ENCODE data around the gene MTERF1. TPM values are rescaled to one million over a fixed set of nuclear protein-coding genes. Genes with fewer than 3 reads are reported as not detected.

Gene MTERF1
- total RNA-seq, 2 donors from 2014 or later = 15.5 to 17.5 TPM

DNA sequence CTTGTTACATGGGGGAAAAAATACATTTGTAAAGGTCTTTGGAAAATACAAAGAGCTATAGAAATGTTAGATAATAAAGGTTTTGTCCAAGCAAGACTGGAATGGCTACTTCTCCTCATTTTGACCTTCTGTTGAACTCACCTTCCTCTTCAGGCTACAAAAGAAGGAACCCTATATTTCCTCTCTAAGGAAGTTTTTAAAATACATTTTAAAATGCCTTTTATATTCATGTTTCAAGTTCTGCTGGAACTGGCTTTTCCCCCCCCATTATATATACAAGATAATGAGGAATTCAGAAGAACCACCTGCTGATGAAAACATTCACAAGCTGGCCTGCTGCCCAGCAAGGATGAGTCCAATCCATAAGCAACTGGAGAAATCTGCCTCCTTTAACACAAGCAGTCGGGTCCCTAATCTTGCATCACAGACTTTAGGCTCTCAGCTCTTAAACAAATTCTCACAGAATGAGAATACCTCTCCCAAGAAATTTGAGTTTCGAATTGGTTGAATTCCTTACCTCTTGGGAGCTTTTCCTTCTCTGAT, 44.6 kb downstream of the MTERF1 start:
- Mint-ChIP-seq H3K9me3 (peaks cover 4% of the 10 kb centered on the region), H3K27me3 (ENCODE audit: insufficient read depth) (peaks cover 25% of the 10 kb centered on the region), H3K36me3 (ENCODE audit: low read depth) (no peaks in the 10 kb centered on the region), H3K4me1 (peaks cover 16% of the 10 kb centered on the region), H3K4me3 (no peak overlapping the region), H3K27ac (no peak overlapping the region)
- Histone ChIP-seq H3K9me3 (ENCODE audit: control insufficient read depth, low read length) (no peaks in the 10 kb centered on the region), H3K4me3 (ENCODE audit: low read length) (no peak overlapping the region), H3K36me3 (ENCODE audit: control insufficient read depth, insufficient read depth, low read length) (no peaks in the 10 kb centered on the region), H3K27ac (ENCODE audit: low read depth, low read length) (no peak overlapping the region), H3K9ac (ENCODE audit: extremely low read depth, low read length, poor library complexity, severe bottlenecking) (no peak overlapping the region), H3K27me3 (ENCODE audit: control insufficient read depth, insufficient read depth, low read length, poor library complexity, severe bottlenecking) (no peaks in the 10 kb centered on the region), H3K4me1 (ENCODE audit: control insufficient read depth, insufficient read depth, low read length) (no peaks in the 10 kb centered on the region)
- WGBS, 2 experiments (ENCODE audit: insufficient coverage in 1 of 2, insufficient read length in 1 of 2) = 80 to 90% methylated on average over 1 to 2 of the region's 2 CpGs
- DNase-seq = no peak
- TF ChIP-seq, protein P1, sequence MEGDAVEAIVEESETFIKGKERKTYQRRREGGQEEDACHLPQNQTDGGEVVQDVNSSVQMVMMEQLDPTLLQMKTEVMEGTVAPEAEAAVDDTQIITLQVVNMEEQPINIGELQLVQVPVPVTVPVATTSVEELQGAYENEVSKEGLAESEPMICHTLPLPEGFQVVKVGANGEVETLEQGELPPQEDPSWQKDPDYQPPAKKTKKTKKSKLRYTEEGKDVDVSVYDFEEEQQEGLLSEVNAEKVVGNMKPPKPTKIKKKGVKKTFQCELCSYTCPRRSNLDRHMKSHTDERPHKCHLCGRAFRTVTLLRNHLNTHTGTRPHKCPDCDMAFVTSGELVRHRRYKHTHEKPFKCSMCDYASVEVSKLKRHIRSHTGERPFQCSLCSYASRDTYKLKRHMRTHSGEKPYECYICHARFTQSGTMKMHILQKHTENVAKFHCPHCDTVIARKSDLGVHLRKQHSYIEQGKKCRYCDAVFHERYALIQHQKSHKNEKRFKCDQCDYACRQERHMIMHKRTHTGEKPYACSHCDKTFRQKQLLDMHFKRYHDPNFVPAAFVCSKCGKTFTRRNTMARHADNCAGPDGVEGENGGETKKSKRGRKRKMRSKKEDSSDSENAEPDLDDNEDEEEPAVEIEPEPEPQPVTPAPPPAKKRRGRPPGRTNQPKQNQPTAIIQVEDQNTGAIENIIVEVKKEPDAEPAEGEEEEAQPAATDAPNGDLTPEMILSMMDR (conservative IDR thresholded peaks at IDR 0.05) = no peak

DNA sequence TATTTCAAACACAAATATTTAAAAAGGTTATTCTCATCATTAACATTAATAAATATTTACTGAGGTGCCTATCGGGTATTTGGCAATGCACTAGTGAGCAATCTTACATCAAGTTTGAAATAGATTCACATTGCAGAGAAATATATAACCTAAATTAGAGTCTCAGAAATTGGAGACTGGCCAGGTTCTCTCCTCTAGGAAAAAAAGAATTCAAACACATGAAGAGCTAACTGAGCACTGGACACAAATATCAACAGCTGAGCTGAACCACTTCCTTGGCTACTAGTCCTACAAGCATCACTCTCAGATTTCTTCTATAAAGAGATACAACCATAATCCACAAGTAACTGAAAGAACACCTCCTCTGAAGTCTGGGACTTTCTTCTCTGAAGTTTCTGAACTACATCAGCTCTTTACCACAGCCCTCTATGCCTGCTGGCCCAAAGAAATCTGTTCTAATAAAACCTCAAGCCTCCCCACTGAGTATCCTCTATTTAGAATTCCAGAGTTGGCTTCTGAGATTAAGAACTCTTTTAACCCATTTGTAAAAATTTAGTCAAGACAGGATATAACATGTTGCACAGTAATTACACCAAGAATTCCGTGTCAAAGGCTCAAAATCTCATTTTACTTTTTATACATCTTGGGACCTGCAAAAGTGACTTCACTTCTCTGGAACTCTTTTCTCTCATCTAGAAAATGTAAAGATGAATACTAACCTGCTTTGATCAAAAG, 45.2 kb downstream of the MTERF1 start:
- H3K36me3 Mint-ChIP-seq (ENCODE audit: low read depth) = no peaks in the 10 kb centered on the region

DNA sequence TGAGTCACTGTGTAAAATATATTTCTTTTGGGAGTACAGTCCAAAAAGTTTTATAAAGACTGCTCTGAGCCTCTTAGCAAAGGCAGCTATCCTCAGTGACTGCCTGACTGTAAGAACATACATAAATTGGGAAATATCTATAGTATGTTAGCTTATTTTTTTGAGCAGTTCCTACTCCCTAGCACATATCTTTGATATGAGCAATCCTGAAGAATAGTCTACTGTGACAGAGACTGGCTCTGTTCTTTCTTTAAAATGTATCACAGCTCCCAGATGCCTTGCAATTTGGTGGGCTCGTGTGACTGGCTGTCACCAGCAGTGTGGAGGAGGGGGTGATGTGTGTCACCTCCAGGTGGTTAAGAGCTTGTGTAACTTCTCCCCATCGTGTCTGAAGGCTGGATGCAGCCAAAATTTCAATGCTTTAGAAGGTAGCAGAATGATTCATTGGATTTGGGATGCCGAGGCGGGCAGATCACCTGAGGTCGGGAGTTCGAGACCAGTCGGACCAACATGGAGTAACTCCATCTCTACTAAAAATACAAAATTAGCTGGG, 47.9 kb downstream of the MTERF1 start:
- TF ChIP-seq, protein P1 (conservative IDR thresholded peaks at IDR 0.05) = no peak

More for the DNA sequence above, 45.2 kb downstream of the MTERF1 start:
- no peaks in the 10 kb centered on the region for H3K9me3 ChIP-seq (ENCODE audit: control insufficient read depth, low read length)
- H3K9ac ChIP-seq (ENCODE audit: extremely low read depth, low read length, poor library complexity, severe bottlenecking) = no peak overlapping the region
- H3K36me3 ChIP-seq (ENCODE audit: control insufficient read depth, insufficient read depth, low read length) = no peaks in the 10 kb centered on the region
- DNase-seq = no peak
- no peaks in the 10 kb centered on the region for H3K4me1 ChIP-seq (ENCODE audit: control insufficient read depth, insufficient read depth, low read length)
- H3K27me3 Mint-ChIP-seq (ENCODE audit: insufficient read depth) = peaks cover 25% of the 10 kb centered on the region
- H3K4me3 Mint-ChIP-seq = no peak overlapping the region
- H3K27ac ChIP-seq (ENCODE audit: low read depth, low read length) = no peak overlapping the region
- TF ChIP-seq, protein P1 (conservative IDR thresholded peaks at IDR 0.05) = no peak
- WGBS, 2 experiments (ENCODE audit: insufficient coverage in 1 of 2, insufficient read length in 1 of 2) = 93% methylated on average over 2 of the region's 2 CpGs; no CpG with 5 or more reads in 1 of the 2 experiments
- H3K9me3 Mint-ChIP-seq = peaks cover 3% of the 10 kb centered on the region
- H3K27me3 ChIP-seq (ENCODE audit: control insufficient read depth, insufficient read depth, low read length, poor library complexity, severe bottlenecking) = no peaks in the 10 kb centered on the region
- H3K4me1 Mint-ChIP-seq = peaks cover 20% of the 10 kb centered on the region
- H3K4me3 ChIP-seq (ENCODE audit: low read length) = no peak overlapping the region
- no peak overlapping the region for H3K27ac Mint-ChIP-seq

More for the DNA sequence above, 47.9 kb downstream of the MTERF1 start:
- Mint-ChIP-seq H3K9me3 (no peaks in the 10 kb centered on the region), H3K27ac (no peak overlapping the region), H3K4me1 (peaks cover 7% of the 10 kb centered on the region), H3K27me3 (ENCODE audit: insufficient read depth) (peaks cover 21% of the 10 kb centered on the region), H3K4me3 (no peak overlapping the region), H3K36me3 (ENCODE audit: low read depth) (no peaks in the 10 kb centered on the region)
- H3K4me1 ChIP-seq (ENCODE audit: control insufficient read depth, insufficient read depth, low read length) = no peaks in the 10 kb centered on the region
- H3K9me3 ChIP-seq (ENCODE audit: control insufficient read depth, low read length) = no peaks in the 10 kb centered on the region
- H3K9ac ChIP-seq (ENCODE audit: extremely low read depth, low read length, poor library complexity, severe bottlenecking) = no peak overlapping the region
- no peak for DNase-seq
- H3K27me3 ChIP-seq (ENCODE audit: control insufficient read depth, insufficient read depth, low read length, poor library complexity, severe bottlenecking) = no peaks in the 10 kb centered on the region
- 83 to 92% methylated on average over 6 to 7 of the region's 7 CpGs for WGBS, 2 experiments (ENCODE audit: insufficient coverage in 1 of 2, insufficient read length in 1 of 2)
- no peaks in the 10 kb centered on the region for H3K36me3 ChIP-seq (ENCODE audit: control insufficient read depth, insufficient read depth, low read length)
- H3K4me3 ChIP-seq (ENCODE audit: low read length) = no peak overlapping the region
- H3K27ac ChIP-seq (ENCODE audit: low read depth, low read length) = no peak overlapping the region
